ENCODE measurements around the gene STEEP1.

The STEEP1 gene

DNA sequence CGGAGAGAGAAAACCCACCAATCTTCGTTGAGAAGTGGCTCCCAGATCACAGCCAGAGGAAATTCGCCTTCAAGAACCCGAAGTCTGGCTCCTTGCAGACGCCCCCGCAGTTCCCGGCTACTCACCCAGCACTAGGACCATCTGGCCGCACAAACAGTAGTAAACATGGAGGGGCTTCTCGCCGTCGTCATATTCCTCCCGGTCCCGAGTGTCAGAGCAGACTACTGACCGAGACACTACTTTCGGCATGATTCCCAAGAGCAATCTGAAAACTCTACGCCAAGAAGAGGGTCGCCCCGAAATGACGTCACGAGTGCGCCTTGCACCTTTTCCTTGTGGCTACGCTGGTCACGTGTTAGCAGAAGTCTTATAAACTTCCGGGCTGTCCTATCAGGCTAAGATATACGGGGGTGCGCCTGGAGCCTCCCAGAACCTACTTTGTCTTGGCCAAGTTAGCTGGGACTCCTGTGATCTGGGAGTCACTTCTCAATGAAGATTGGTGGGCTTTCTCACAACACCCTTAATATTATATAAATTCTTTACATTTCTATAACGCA, at the start of gene STEEP1:
Gene STEEP1, minus strand, starts transcription at position 303 of the 557 bp plus-strand sequence. Its CDS starts 54 bp downstream, at position 249.
- peak; percentile 92 for DNase-seq (ENCODE audit: low read depth)

DNA sequence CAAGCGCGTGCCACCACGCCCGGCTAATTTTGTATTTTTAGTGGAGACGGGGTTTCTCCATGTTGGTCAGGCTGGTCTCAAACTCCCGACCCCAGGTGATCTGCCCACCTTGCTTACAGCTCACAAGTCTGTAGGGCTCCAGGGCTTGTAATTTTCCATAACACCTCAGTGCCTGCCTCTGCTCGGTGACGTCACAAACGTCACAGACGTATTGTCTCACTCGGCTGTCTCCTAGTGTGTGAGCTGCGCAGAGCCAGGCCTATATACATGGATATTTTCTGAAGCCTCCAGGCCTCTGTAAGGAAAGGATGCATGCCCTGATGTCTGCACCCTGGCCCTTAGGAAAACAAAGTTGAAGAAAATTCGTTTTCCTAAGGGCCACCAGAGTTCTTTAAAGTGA, 49.6 kb upstream of the STEEP1 start:
- DNase-seq (ENCODE audit: low read depth), result no peak

DNA sequence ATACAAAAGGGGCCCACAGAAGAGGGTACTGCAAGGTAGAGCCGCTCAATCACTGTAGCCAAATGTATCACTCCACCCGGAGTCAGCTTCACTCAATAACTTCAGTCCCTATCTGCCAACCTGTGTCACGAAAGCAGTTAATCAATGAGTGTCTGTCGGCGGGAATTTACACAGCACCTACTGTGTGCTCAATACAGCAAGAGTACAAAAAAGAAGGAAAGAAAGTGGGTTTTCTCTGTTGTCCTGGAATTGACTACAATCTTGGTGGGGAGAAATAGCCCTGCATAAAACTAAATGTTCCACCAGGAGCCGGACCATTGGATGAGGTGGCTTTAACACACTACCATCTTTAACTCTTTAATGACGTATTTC, 41.8 kb upstream of the STEEP1 start:
- no peak for DNase-seq (ENCODE audit: low read depth)

DNA sequence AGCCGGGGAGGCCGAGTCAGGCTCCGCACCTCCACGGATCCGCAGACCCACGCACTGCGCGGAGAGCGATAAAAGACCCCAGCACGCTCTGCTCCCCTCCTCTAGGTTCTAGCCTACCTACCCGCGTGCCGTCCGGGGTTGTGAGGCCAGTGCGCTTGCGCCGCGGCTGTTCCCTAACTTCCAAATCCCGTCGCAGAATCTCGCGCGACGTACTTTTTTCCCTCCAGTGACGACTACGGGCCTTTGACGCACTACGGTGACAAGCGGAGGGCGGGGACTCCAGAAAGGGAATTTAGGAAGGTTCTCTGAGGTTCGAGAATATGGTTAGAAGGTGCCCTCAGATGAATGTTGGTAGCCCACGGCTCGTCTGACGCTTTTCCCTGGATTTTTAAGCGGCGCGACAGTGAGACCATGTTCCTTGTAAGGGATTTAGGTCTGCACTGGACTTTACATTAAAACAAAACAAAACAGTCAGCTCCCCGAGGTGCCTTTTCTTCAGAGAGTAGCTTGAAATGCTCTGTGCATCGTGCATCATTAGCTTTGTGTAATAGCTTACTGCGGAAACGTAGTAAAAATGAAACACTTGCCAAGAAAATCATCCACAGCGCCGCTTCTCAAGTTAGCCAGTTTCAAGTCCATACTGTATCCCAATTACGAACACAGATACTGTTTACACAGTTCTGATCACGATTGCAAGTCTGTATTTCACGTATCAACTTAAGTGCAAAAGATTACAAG, 41.2 kb upstream of the STEEP1 start, which contains the start of gene NKRF:
Gene NKRF, minus strand, starts transcription at position 145 of the 738 bp plus-strand sequence.
- DNase-seq (ENCODE audit: low read depth), result peak; percentile 91

DNA sequence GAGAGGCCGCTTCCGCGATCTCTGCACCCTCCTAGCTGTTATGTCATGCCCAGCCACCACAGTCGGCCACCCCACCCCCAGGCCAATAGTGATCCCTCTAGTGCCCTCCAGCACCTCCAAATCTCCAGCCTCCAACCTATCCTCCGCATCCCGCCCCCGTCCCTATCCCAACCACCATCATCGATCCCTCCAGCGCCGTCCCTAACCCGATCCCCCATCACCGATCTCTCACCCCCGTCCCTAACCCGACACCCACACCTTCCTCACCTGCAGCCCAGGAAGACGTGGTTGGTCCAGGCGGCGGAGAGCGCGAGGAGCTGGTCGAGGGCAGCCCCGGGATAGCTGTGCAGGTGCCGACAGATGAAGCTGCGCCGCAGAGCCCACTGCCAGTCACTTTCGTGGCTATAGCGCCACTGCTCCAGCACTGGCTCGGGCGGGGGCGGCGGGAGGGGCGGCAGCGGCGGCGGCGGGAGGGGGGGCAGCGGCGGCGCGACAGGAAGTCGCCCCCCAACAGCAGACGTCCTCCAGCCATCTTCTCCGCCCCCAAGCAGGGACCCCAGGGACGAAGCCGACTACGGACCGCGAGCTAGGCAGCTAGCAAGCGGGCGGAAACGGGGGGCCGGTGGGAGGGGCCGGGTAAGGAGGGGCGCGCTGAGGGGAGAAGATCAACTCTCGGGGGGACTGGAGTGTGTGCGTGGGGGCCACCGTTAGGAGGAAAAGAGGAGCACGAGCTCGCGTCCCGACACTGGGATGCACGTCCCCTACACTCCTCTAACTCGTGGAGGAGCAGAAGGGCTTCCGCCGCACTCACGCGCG, 40.5 kb upstream of the STEEP1 start:
- peak; percentile 18 for DNase-seq (ENCODE audit: low read depth)

DNA sequence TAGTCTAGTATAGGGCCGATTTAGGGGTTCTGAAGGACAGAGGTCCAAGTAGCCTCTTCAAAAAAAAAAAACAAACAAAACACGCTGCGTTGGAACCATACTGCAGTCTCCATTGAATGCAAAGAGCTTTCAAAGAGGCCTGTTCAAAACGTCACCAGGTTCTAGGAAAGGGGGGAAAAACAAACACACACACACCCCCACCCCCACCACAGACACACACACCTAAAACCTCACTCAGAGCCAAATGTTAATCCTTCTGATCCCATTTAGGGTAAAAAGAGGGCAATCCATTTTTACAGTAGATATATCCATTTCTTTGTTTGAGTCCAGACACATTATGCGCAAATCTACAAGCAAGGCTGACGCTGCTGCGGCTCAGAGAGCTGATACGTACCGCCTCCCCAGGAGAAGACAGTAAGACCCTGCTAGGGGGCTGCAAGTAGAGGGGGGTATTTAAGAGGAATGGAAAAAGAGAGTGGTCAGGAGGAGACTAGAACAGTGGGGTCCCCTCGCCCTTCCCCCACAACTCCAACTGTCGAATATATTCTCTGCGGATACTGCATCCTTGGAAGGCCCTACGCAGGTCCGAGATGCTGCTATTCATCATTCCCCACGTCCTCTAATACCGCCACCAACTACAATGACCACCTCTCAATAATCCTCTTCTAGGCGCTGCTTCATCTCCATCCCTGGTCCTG, 39.7 kb upstream of the STEEP1 start:
- DNase-seq (ENCODE audit: low read depth), result no peak

DNA sequence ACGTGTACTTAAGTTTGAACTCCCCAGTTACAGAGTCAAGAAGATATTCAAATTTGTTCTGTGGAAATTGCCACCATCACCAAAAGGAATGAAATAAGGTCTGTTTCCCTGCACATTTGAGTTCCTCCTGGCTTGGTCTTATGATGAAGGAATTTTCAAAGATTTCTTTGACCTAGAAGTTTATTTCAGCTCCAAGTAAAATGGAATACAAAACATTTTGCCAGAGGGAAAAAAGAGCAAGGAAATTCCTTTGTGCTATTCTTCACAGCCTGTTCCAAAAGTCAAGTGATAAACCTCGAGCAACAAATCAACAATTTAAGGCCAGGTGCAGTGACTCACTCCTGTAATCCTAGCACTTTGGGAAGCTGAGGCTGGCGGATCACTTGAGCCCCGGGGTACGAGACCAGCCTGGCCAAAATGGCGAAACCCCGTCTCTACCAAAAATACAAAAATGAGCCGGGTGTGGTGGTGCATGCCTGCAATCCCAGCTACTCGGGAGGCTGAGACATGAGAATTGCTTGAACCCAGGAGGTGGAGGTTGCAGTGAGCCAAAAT, 37.6 kb upstream of the STEEP1 start:
- DNase-seq (ENCODE audit: low read depth), result no peak

DNA sequence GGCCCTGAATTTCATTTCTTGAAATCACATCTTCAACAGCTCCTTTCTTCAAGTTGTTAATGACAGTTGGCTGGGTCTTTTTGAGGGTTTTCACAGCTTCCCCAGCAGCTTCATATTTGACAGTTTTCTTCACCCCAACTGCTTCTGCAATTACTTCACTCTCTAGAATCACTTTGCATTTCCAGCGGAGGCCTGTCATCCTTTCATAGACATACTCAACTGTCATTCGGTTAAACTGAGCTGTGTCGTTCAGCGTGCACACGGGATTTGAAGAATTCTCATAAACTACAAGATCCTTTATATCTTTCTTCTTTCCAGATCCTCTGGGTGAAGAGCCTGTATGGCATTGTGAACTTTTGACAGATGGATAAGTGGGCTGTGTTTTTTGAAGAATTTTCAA, 24.6 kb upstream of the STEEP1 start:
- DNase-seq (ENCODE audit: low read depth), result no peak

DNA sequence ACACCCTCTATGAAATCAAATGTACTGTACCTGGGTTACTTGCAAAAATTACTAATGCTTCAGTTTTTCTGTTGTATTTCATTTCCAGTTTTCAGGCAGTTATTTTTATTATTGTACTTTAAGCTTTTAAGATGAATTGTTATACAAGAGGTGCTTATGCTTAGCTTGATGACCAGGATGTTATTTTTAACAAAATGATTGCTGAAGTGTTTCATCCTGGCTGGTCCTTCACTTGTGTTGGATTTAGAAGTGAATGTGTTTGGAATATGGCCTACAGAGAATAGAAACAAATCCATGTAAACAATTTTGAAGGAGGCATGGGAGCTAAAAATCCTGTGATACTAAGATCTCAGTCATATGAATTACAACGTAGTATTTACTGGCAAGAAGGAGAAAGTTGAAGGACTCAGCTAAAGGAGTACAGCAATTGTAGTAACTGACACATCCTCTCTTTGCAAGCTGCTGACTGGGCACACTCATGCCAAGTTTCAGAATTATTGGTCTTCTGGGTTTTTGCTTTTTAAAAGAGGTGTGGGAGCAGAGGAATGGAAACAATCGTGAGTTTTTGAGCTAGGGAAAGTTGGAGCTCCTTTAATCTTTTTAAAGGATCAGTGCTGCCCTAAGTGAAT, 18.3 kb upstream of the STEEP1 start:
- no peak for DNase-seq (ENCODE audit: low read depth)

DNA sequence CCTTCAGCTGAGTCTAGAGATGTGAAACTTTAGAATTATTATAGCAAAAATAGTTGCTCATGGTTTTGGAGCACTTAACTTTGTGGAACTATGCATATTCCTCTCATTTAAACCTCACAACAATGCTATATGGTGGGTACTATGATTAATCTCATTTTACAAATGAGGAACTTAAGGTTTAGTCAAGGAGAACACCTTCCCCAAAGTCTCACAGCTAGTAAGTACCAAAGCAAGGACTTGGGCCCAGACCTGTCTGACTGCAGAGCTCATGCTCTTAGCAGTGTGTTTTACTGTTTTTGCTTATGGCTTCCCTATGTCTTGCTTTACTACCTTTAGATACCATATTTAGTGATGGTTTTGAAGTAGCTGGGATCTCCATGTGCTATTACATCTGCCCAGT, 14.2 kb upstream of the STEEP1 start:
- no peak for DNase-seq (ENCODE audit: low read depth)

DNA sequence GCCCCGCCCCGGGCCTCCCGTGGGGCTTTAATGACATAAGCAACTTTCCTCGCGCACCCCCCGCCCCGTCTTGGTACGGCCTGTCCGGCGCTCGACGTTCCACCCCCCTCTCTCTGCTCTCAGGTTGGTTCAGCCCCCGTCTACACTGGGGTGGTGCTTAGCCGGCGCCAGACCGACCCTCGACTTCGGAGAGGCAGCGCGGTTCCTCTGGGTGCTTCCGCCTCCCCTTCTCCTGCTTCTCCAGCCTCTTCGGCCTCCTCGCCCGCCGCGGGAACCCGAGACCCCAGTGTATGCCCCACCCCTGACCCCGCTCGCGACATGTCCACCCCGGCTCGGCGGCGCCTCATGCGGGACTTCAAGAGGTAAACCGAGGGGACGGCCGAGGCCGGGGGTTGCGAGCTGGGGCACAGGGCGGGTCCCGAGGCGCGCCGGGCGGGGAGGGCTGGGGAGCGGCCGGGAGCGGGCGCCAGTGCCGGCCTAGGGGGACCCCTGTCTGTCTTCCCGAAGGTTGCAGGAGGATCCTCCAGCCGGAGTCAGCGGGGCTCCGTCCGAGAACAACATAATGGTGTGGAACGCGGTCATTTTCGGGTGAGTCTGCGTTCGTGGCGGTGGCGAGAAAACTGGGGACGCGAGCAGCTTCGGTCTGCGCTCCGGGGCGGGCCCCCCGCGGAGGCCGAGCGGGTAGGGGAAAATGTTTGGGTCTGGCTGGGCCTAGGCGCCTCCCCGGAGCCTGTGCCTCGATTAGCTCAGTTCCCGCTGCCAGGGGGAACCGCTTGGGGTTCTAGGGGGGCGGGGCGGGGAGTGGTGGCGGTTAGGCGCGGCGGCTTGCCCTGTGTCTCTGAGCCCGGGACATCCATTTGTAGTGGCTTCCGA, 9.4 kb upstream of the STEEP1 start, which contains the start of gene UBE2A:
Gene UBE2A, plus strand, starts transcription at position 170 of the 873 bp plus-strand sequence. Its CDS starts 149 bp downstream, at position 319.
- DNase-seq (ENCODE audit: low read depth), result peak; percentile 88

DNA sequence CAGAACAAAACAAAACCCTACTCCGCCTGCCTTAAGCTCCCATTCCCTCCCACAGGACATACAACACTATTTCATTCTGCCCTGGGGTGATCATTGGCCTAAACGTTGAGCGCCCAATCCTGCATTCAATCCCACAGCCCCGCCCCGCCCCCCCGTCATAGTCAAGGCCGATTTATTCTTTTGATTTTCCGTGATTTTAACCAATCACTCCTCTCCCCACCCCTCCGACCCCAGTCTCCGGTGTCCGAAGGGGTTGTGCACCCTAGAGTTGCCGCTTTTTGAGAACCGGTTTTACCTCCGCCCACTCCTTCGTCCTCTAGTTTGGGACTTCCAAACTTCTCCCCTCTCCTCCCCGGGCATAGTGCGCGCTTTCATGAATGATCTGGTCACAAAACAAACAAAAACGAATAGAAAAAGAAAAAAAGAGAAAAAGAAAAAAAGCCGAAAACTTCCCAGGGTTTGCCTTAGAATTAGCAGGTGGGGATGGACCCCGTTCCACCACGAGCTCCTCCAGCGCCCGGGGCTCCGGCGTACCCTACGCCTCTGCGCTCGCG, 8.7 kb upstream of the STEEP1 start:
- peak; percentile 55 for DNase-seq (ENCODE audit: low read depth)

DNA sequence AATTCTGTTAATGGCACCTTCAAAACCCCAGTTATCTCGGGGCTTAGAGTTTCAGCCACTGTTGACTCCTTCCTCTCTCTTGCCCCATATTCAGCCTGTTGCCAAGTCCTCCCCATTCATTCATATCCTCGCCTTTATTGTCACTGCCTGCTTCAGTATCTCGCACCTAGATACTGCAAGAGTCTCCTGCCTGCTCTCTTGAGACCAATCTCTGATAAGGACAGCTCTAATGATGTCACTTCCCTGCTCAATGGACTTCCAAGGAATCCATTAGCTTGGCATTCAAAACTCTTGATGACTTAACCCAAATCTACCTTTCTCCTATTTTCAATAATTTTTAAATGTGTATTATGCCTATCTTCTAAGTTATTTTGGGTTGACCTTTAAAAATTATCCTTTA, 8.0 kb upstream of the STEEP1 start:
- DNase-seq (ENCODE audit: low read depth), result no peak

DNA sequence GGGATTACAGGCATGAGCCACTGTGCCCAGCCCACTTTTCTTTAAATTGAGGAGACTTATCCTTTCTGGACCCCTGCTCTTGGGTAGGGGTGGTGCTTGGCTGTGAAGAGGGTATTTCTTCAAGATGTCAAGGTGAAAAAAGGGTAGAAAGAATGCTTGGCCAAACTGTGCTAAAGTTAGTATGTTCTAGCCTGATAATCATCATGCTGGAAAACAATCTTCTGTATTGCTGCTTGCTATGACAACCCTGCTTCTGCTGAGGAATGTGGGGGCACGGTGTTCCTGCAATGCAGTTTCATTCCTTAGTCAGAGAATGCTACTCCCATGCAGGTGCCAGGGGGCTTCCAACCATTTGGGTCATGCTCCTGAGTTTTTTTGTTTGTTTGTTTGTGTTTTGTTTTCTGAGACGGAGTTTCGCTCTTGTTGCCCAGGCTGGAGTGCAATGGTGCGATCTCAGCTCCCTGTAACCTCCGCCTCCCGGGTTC, 5.2 kb upstream of the STEEP1 start:
- DNase-seq (ENCODE audit: low read depth), result no peak

DNA sequence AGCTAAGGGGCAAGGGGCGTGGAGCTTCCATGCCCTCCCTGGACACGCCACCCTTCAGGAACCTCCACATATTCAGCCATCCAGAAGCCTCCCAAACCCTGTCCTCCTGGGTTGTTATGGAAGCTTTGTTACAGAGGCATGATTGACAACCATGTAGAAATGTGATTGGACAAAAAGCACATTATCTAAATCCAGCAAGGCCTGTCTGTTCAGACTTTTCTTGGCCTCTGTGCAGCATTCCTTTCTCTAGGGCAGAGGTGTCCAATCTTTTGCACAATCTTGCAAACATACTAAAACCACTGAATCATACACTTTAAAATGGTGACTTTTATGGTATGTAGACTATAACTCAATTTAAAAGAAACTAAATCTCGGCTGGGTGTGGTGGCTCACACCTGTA, 12.7 kb downstream of the STEEP1 start:
- peak; percentile 64 for DNase-seq (ENCODE audit: low read depth)

DNA sequence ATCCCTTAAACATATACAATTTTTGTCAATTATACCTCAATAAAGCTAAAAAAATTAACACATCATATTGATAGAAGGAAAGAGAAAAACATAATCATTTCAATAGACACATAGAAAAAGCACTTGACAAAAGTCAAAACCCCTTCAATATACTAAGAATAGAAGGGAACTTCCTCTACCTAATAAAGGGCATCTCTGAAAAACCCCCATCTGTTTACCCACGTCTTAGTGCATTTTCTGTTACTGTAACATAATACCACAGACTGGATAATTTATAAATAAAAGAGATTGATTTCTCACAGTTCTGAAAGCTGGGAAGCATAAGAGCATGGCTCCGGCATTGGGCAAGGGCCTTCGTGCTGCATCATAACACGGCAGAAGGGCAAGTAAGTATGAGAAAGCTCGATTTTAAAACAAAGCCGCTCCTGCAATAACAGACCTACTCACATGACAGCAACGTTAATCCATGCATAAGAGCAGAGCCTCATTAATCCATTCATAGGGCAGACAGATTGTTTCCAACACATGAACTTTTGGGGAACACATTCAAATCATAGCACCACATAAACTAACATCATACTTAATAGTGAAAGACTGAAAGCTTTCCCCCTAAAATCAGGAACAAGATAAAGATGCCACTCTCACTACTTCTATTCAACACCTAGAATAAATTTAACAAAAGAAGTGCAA, 15.7 kb downstream of the STEEP1 start:
- DNase-seq (ENCODE audit: low read depth), result no peak

DNA sequence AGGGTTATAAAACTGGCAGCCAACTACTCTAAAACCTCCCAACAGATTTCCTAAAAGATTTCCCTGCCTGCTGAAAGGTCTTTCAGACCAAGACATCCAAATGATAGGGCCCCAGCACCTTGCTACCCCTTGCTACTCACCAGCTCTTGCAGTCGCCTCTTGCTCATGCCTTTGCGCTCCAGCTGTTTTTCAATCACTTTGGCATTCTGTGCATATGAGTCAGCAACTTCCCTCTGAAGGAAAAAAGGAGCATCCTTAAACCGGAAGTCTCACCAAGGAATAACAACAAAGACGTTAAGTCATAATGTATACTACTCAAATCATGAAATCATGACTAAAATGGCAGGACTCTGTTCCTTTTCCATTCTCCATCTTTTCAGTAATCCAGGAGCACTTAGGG, 24.0 kb downstream of the STEEP1 start:
- DNase-seq (ENCODE audit: low read depth), result peak; percentile 83

DNA sequence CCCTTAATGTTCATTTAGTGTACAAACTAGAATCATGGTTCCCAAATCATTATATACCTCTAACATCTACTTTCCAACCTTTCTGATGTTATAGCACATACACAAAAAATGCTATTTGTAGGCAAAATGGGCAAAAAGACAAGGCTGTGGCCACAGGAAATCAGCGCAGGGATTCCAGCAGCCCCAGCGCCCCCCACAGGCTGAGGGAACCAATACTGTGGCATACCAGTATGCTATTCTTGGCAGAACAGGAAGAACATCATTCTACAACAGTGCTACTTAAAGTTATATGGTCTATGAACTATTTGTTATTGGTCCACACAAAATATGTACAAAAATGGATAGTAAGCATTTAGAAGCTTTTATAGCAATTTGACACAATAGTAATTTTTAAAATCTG, 25.3 kb downstream of the STEEP1 start:
- DNase-seq (ENCODE audit: low read depth), result peak; percentile 9

DNA sequence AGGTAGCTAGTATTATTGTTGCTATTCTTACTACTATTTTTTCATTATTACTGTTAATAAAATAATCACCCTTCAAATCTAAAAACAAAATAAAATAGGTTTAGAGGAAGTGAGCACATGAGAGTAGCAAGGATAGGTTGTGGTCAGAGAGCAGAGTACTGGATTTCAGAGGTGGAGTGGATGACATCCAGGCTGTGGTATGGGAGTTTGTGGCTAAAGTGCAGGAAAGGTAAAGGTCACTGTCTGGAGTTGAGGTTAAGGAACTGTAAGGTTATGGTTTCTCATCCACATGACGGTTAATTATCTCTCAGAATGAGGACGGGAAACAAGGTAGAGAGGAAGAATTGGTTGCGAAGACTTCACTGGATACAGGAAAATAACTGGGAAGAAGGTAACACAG, 27.7 kb downstream of the STEEP1 start:
- no peak for DNase-seq (ENCODE audit: low read depth)

All from EH (cell line).